H9 (cell line): ENCODE results near the gene PPARD. TPM values are rescaled to one million over a fixed set of nuclear protein-coding genes. Genes with fewer than 3 reads are reported as not detected.

ENCODE experiments used
- DNase-seq: peaks from one replicate; pipeline ENCODE4 v3.0.0-alpha.2; 2017
- H2AFZ ChIP-seq: one replicate; pipeline ENCODE4 v1.6.1; 2013; ENCODE audit warnings: mild to moderate bottlenecking, low read length, control low read depth, moderate library complexity
- H2AK5ac ChIP-seq: 2 replicates; pipeline ENCODE4 v1.6.1; 2013; ENCODE audit warnings: low read length, control low read depth, mixed read lengths; ENCODE audit not compliant: insufficient read length
- H2BK120ac ChIP-seq: one replicate; pipeline ENCODE4 v1.6.1; 2013; ENCODE audit warnings: low read depth, mild to moderate bottlenecking, low read length, control low read depth, inconsistent platforms; ENCODE audit not compliant: poor library complexity, severe bottlenecking
- H2BK12ac ChIP-seq: 2 replicates; pipeline ENCODE4 v1.6.1; 2013; ENCODE audit warnings: low read length, control low read depth, mixed read lengths, low read depth; ENCODE audit not compliant: insufficient read length
- H2BK15ac ChIP-seq: 2 replicates; pipeline ENCODE4 v1.6.1; 2013; ENCODE audit warnings: low read depth, low read length, control low read depth
- H2BK20ac ChIP-seq: one replicate; pipeline ENCODE4 v1.6.1; 2013; ENCODE audit warnings: low read depth, mild to moderate bottlenecking, low read length, control low read depth, inconsistent platforms; ENCODE audit not compliant: poor library complexity, severe bottlenecking
- H2BK5ac ChIP-seq: 2 replicates; pipeline ENCODE4 v1.6.1; 2013; ENCODE audit warnings: low read length, control low read depth, mixed read lengths; ENCODE audit not compliant: insufficient read length
- H3K14ac ChIP-seq: 2 replicates; pipeline ENCODE4 v1.6.1; 2013; ENCODE audit warnings: low read length, control low read depth; ENCODE audit not compliant: insufficient read depth
- H3K18ac ChIP-seq: 2 replicates; pipeline ENCODE4 v1.6.1; 2013; ENCODE audit warnings: low read depth, mild to moderate bottlenecking, mixed read lengths, low read length, control low read depth; ENCODE audit not compliant: insufficient read length
- H3K23ac ChIP-seq: 2 replicates; pipeline ENCODE4 v1.6.1; 2013; ENCODE audit warnings: low read length, control low read depth, mixed read lengths, low read depth; ENCODE audit not compliant: insufficient read length
- H3K23me2 ChIP-seq: 2 replicates; pipeline ENCODE4 v1.6.1; 2013; ENCODE audit warnings: low read depth, mild to moderate bottlenecking, mixed read lengths, low read length, control low read depth; ENCODE audit not compliant: insufficient read length, poor library complexity, severe bottlenecking
- H3K27ac ChIP-seq: 2 replicates; pipeline ENCODE4 v1.5.1; 2013; ENCODE audit warnings: low read length, control low read depth, mixed read lengths, low read depth; ENCODE audit not compliant: insufficient read length
- H3K27me3 ChIP-seq: 2 replicates; pipeline ENCODE4 v1.6.1; 2013; ENCODE audit warnings: low read length, control low read depth, inconsistent platforms; ENCODE audit not compliant: insufficient read depth
- H3K4ac ChIP-seq: 2 replicates; pipeline ENCODE4 v1.6.1; 2013; ENCODE audit warnings: low read depth, mild to moderate bottlenecking, control low read depth, inconsistent platforms, low read length, moderate library complexity
- H3K4me1 ChIP-seq: 2 replicates; pipeline ENCODE4 v1.6.1; 2013; ENCODE audit warnings: low read length, control low read depth, inconsistent platforms; ENCODE audit not compliant: insufficient read depth
- H3K4me2 ChIP-seq: 2 replicates; pipeline ENCODE4 v1.6.1; 2013; ENCODE audit warnings: low read length, control low read depth, mixed read lengths; ENCODE audit not compliant: insufficient read length, insufficient read depth
- H3K56ac ChIP-seq: 2 replicates; pipeline ENCODE4 v1.6.1; 2013; ENCODE audit warnings: low read depth, mild to moderate bottlenecking, mixed read lengths, low read length, control low read depth; ENCODE audit not compliant: insufficient read length
- H3K79me1 ChIP-seq: 2 replicates; pipeline ENCODE4 v1.6.1; 2013; ENCODE audit warnings: low read depth, mild to moderate bottlenecking, moderate library complexity, low read length, control low read depth, inconsistent platforms; ENCODE audit not compliant: insufficient read depth, poor library complexity, severe bottlenecking
- H3K79me2 ChIP-seq: 2 replicates; pipeline ENCODE4 v1.6.1; 2013; ENCODE audit warnings: low read length, control low read depth, inconsistent platforms; ENCODE audit not compliant: insufficient read depth
- H3K9ac ChIP-seq: 2 replicates; pipeline ENCODE4 v1.6.1; 2013; ENCODE audit warnings: low read length, control low read depth, mixed read lengths; ENCODE audit not compliant: insufficient read length; ENCODE audit errors: extremely low read depth
- H3K9me3 ChIP-seq: one replicate; pipeline ENCODE4 v1.6.1; 2013; ENCODE audit warnings: low read depth, low read length, inconsistent platforms; ENCODE audit not compliant: control insufficient read depth
- H3T11ph ChIP-seq: one replicate; pipeline ENCODE4 v1.6.1; 2013; ENCODE audit warnings: mild to moderate bottlenecking, low read length, control low read depth, inconsistent platforms
- H4K20me1 ChIP-seq: one replicate; pipeline ENCODE4 v1.6.1; 2013; ENCODE audit not compliant: control insufficient read depth, insufficient read length, insufficient read depth
- H4K5ac ChIP-seq: 2 replicates; pipeline ENCODE4 v1.6.1; 2013; ENCODE audit warnings: low read depth, mild to moderate bottlenecking, mixed read lengths, low read length, control low read depth; ENCODE audit not compliant: insufficient read length
- H4K8ac ChIP-seq: replicated peaks from 2 replicates; pipeline ENCODE4 v1.6.1; 2013; ENCODE audit warnings: low read length, control low read depth, mixed read lengths, low read depth; ENCODE audit not compliant: insufficient read length
- H4K91ac ChIP-seq: 2 replicates; pipeline ENCODE4 v1.6.1; 2013; ENCODE audit warnings: low read depth, mild to moderate bottlenecking, moderate library complexity, mixed read lengths, low read length, control low read depth; ENCODE audit not compliant: insufficient read length
- H3K27ac Mint-ChIP-seq, 3 experiments: 2 replicates in 2 of 3; 3 replicates in 1 of 3; pipeline ENCODE4 v1.8.0; 2020 to 2021; ENCODE audit warnings: mixed read lengths in 3 of 3, mild to moderate bottlenecking in 1 of 3, moderate library complexity in 1 of 3
- H3K27me3 Mint-ChIP-seq: 2 replicates; pipeline ENCODE4 v1.8.0; 2021; ENCODE audit warnings: low read depth, mild to moderate bottlenecking, moderate library complexity, mixed read lengths
- H3K36me3 Mint-ChIP-seq, 3 experiments: 2 replicates in 2 of 3; 3 replicates in 1 of 3; pipeline ENCODE4 v1.8.0; 2020 to 2021; ENCODE audit warnings: low read depth in 3 of 3, mixed read lengths in 3 of 3; ENCODE audit not compliant: insufficient read depth in 1 of 3
- H3K4me1 Mint-ChIP-seq, 2 experiments: 2 replicates each; pipeline ENCODE4 v1.8.0; 2020; ENCODE audit warnings: mixed read lengths in 2 of 2
- H3K4me3 Mint-ChIP-seq, 2 experiments: 2 replicates in 1 of 2; 3 replicates in 1 of 2; pipeline ENCODE4 v1.8.0; 2020 to 2021; ENCODE audit warnings: mild to moderate bottlenecking in 2 of 2, mixed read lengths in 2 of 2, moderate library complexity in 1 of 2
- H3K9me3 Mint-ChIP-seq, 2 experiments: 2 replicates in 1 of 2; 3 replicates in 1 of 2; pipeline ENCODE4 v1.8.0; 2020; ENCODE audit warnings: mild to moderate bottlenecking in 2 of 2, mixed read lengths in 2 of 2, moderate library complexity in 1 of 2
- CTCF ChIP-seq: fragments of 200-600 bp; sonication (generic); conservative IDR thresholded peaks from 3 replicates; pipeline ENCODE4 v1.8.0; 2021; ENCODE audit warnings: antibody characterized with exemption, mild to moderate bottlenecking
- WGBS: extraction: QIAGEN DNeasy Blood & Tissue Kit; methylation state at CpG from one replicate; pipeline ENCODE4 v1.1.7; 2013; ENCODE audit warnings: missing lambda C conversion rate, low lambda C conversion rate, mixed read lengths; ENCODE audit not compliant: insufficient read length; ENCODE audit errors: extremely low coverage; 5-methylcytosine and 5-hydroxymethylcytosine counted together
- total RNA-seq: library from RNA; stranded (reverse); gene quantifications from 2 replicates; pipeline ENCODE4 v1.2.1, GENCODE V29; 2021

PPARD gene
- total RNA-seq, 1 experiment from 2014 or later = 11.7 TPM

GRCh38 chr6:35457907-35458306 is 115.5 kb downstream of the PPARD start:
- H2BK120ac ChIP-seq = no peak overlapping the region
- H4K8ac ChIP-seq = no peak overlapping the region
- 0 out of 2 replicates have a peak, but pooled peaks cover 4% of the 10 kb centered on the region for H3K4me1 ChIP-seq
- H4K91ac ChIP-seq = no peak overlapping the region
- H4K5ac ChIP-seq = no peak overlapping the region
- H3K18ac ChIP-seq = no peak overlapping the region
- no peak for DNase-seq
- no peak overlapping the region for H2BK12ac ChIP-seq
- no CpG with 5 or more reads among the region's 4 CpGs for WGBS
- TF ChIP-seq CTCF = no peak; the same call in 2 of the 3 replicates
- Mint-ChIP-seq H3K36me3 (peaks cover 31 to 46% (median 41%) of the 10 kb centered on the region in 3 experiments), H3K9me3 (no peaks in the 10 kb centered on the region), H3K4me3 (no peak overlapping the region), H3K4me1 (peaks cover 16 to 36% of the 10 kb centered on the region in 2 experiments), H3K27ac (peak overlapping the region in 2 of 3 experiments; percentile 6 to 35; a peak in 3 of 7 replicates), H3K27me3 (peaks cover 5% of the 10 kb centered on the region; the same call in 1 of the 2 replicates)
- no peak overlapping the region for H3K27ac ChIP-seq
- no peak overlapping the region for H3K56ac ChIP-seq
- H2BK15ac ChIP-seq = no peak overlapping the region
- no peak overlapping the region for H2BK20ac ChIP-seq
- H2AK5ac ChIP-seq = no peak overlapping the region
- H3K79me1 ChIP-seq = no peaks in the 10 kb centered on the region
- no peak overlapping the region for H3K23ac ChIP-seq
- no peaks in the 10 kb centered on the region for H4K20me1 ChIP-seq
- H3K79me2 ChIP-seq = no peaks in the 10 kb centered on the region
- no peaks in the 10 kb centered on the region for H3K27me3 ChIP-seq
- H3K14ac ChIP-seq = no peak overlapping the region; the same call in 1 of the 2 replicates
- no peak overlapping the region for H3K9ac ChIP-seq
- H3K23me2 ChIP-seq = peaks cover under 1% of the 10 kb centered on the region
- H2BK5ac ChIP-seq = no peak overlapping the region
- no peaks in the 10 kb centered on the region for H3K9me3 ChIP-seq
- H3K4me2 ChIP-seq = no peak overlapping the region
- no peak overlapping the region for H2AFZ ChIP-seq
- H3K4ac ChIP-seq = no peak overlapping the region
- H3T11ph ChIP-seq = no peak overlapping the region
